VCaP (cell line): ENCODE results near the gene LPIN1.

Experiments
- H3K27ac ChIP-seq: fragments of 450-650 bp; 2 replicates; pipeline ENCODE4 v1.5.1; 2017
- TF ChIP-seq, protein P1 (sequence below): fragments of 450-650 bp; conservative IDR thresholded peaks from 2 replicates; pipeline ENCODE4 v1.5.1; 2017; ENCODE audit warnings: mild to moderate bottlenecking, moderate library complexity

LPIN1 gene

GRCh38 chr2:11789243-11789642 lies 42.8 kb downstream of the LPIN1 start:
- H3K27ac ChIP-seq = no peak overlapping the region
- TF ChIP-seq, protein P1, sequence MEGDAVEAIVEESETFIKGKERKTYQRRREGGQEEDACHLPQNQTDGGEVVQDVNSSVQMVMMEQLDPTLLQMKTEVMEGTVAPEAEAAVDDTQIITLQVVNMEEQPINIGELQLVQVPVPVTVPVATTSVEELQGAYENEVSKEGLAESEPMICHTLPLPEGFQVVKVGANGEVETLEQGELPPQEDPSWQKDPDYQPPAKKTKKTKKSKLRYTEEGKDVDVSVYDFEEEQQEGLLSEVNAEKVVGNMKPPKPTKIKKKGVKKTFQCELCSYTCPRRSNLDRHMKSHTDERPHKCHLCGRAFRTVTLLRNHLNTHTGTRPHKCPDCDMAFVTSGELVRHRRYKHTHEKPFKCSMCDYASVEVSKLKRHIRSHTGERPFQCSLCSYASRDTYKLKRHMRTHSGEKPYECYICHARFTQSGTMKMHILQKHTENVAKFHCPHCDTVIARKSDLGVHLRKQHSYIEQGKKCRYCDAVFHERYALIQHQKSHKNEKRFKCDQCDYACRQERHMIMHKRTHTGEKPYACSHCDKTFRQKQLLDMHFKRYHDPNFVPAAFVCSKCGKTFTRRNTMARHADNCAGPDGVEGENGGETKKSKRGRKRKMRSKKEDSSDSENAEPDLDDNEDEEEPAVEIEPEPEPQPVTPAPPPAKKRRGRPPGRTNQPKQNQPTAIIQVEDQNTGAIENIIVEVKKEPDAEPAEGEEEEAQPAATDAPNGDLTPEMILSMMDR = no peak

GRCh38 chr2:11790228-11790627 lies 43.8 kb downstream of the LPIN1 start:
- TF ChIP-seq, protein P1 = no peak
- no peak overlapping the region for H3K27ac ChIP-seq

- TF ChIP-seq, protein P1 = no peak
- no peak overlapping the region for H3K27ac ChIP-seq
Observed at GRCh38 chr2:11795590-11795989, 49.2 kb downstream of the LPIN1 start.

- TF ChIP-seq, protein P1 = no peak
Observed at GRCh38 chr2:11796190-11797171, 50.0 kb downstream of the LPIN1 start.

DNA sequence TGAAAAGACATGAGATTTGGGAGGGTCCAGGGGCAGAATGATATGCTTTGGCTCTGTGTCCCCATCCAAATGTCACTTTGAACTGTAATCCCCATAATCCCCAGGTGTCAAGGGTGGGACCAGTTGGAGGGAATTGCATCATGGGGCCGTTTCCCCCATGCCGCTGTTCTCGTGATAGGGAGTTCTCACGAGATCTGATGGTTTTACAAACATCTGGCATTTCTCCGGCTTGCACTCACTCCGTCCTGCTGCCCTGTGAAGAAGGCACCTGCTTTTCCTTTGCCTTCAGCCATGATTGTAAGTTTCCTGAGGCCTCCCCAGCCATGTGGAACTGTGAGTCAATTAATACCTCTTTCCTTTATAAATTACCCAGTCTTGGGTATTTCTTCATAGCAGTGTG lies 51.4 kb downstream of the LPIN1 start:
- TF ChIP-seq, protein P1 = no peak
- H3K27ac ChIP-seq = no peak overlapping the region

More at GRCh38 chr2:11796190-11797171, 50.0 kb downstream of the LPIN1 start:
- no peak overlapping the region for H3K27ac ChIP-seq

GRCh38 chr2:11798701-11799435 lies 52.4 kb downstream of the LPIN1 start:
- TF ChIP-seq, protein P1 = no peak
- no peak overlapping the region for H3K27ac ChIP-seq

DNA sequence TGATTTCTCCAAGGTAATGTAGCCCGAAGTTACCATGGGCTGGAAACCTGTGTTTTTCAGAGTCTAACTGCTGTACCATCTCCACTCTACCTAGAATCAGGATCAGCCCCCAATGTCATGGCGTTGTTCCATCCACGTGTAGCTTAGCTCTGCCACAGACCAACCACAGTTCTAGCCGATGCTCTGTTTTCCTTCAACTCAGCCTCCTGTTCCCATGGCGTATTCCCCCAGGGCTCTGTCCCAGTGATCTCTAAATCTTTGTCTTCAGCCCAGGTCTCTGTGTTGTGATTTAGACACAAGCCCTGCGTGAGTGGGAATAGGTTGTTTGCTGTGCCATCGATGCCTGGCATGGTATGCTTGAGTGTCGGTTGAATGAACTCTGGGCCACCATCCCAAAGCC lies 53.4 kb downstream of the LPIN1 start:
- TF ChIP-seq, protein P1 = no peak
- H3K27ac ChIP-seq = no peak overlapping the region
